ENCODE results near the gene HELZ. TPM values are rescaled to one million over a fixed set of nuclear protein-coding genes. Genes with fewer than 3 reads are reported as not detected.
A peak's percentile ranks its signal among the peaks of the same experiment; 100 is the strongest.

The HELZ gene
- total and polyA plus RNA-seq, 4 donors: 14.6 to 71.6 (median 33.9) TPM

DNA sequence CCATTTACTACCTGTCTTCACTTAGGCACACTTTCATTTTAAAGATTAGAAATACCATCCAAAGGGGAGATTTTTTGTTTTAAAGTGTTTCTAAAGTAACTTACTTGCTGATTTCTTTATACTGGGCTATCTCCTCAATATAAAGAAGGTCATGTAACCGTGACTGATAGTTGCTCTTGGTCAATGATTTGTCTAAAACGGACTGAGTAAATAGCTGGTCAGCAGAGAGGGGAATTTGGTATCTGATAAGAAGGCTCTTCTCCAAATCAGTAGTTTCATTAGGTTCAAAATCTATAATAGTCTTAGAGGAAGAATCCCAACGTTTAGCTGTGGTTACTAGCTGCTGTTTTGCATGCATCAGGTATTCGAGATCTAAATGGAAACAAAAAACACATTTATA is 66.4 kb downstream of the HELZ start:
- Histone ChIP-seq H3K27ac (ENCODE audit: low read depth, low read length) (no peak overlapping the region), H3K27me3 (ENCODE audit: control insufficient read depth, insufficient read depth, low read length) (no peaks in the 10 kb centered on the region), H3K9me3 (ENCODE audit: control insufficient read depth, insufficient read depth, low read length) (no peaks in the 10 kb centered on the region), H3K36me3 (ENCODE audit: control insufficient read depth, insufficient read depth, low read length) (peaks cover 7% of the 10 kb centered on the region), H3K4me1 (ENCODE audit: control insufficient read depth, insufficient read depth, low read length) (no peaks in the 10 kb centered on the region), H3K4me3 (ENCODE audit: low read depth, low read length) (no peak overlapping the region)
- DNase-seq (ENCODE audit: low read depth in 4 of 6, low spot score in 6 of 6): no peak
- no CpG with 5 or more reads among the region's 4 CpGs for WGBS (ENCODE audit: insufficient coverage)

DNA sequence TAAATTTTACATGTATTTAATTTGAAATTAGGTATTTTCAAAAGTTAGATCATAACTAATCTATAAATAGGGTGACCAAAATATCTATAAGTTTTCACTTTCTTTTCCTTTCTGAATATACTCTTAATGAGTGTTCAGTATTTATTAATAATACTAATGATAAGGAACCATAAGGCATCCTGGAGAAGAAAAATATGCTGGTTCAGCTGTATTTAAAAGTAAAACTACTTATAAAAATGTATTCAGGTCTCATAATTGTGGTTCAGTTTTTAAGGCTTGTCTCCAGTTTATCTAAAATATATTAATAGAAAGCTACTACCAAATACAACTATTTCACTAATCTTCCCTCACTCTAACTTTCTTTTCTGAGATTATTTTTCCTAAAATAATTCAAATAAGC is 67.3 kb downstream of the HELZ start:
- Histone ChIP-seq H3K36me3 (ENCODE audit: control insufficient read depth, insufficient read depth, low read length) (peaks cover 7% of the 10 kb centered on the region), H3K27me3 (ENCODE audit: control insufficient read depth, insufficient read depth, low read length) (no peaks in the 10 kb centered on the region)

DNA sequence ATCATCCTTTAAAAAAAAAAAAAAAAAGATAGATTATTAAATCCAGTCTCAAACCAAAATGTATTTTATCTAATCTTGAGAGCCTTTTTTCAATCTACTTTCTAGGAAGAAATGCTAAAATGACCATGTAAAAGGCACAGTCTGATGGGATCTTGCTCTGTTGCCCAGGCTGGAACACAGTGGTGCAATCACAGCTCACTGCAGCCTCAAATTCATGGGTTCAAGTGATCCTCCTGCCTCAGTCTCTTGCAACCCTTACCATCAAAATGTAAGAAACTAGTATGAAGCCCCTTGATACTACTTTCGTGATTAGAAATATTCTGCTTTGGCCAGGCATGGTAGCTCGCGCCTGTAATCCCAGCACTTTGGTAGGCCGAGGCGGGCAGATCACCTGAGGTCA is 70.8 kb downstream of the HELZ start:
- Histone ChIP-seq H3K4me1 (ENCODE audit: control insufficient read depth, insufficient read depth, low read length) (no peaks in the 10 kb centered on the region), H3K9me3 (ENCODE audit: control insufficient read depth, insufficient read depth, low read length) (no peaks in the 10 kb centered on the region), H3K27ac (ENCODE audit: low read depth, low read length) (no peak overlapping the region), H3K27me3 (ENCODE audit: control insufficient read depth, insufficient read depth, low read length) (no peaks in the 10 kb centered on the region), H3K4me3 (ENCODE audit: low read depth, low read length) (no peak overlapping the region), H3K36me3 (ENCODE audit: control insufficient read depth, insufficient read depth, low read length) (peaks cover 9% of the 10 kb centered on the region)
- no peak for DNase-seq (ENCODE audit: low read depth in 4 of 6, low spot score in 6 of 6)
- 94% methylated on average over 5 of the region's 5 CpGs for WGBS (ENCODE audit: insufficient coverage)

More for the DNA sequence above, 67.3 kb downstream of the HELZ start:
- H3K9me3 ChIP-seq (ENCODE audit: control insufficient read depth, insufficient read depth, low read length): no peaks in the 10 kb centered on the region
- DNase-seq (ENCODE audit: low read depth in 4 of 6, low spot score in 6 of 6): no peak
- no peak overlapping the region for H3K27ac ChIP-seq (ENCODE audit: low read depth, low read length)
- H3K4me1 ChIP-seq (ENCODE audit: control insufficient read depth, insufficient read depth, low read length): no peaks in the 10 kb centered on the region
- no peak overlapping the region for H3K4me3 ChIP-seq (ENCODE audit: low read depth, low read length)

DNA sequence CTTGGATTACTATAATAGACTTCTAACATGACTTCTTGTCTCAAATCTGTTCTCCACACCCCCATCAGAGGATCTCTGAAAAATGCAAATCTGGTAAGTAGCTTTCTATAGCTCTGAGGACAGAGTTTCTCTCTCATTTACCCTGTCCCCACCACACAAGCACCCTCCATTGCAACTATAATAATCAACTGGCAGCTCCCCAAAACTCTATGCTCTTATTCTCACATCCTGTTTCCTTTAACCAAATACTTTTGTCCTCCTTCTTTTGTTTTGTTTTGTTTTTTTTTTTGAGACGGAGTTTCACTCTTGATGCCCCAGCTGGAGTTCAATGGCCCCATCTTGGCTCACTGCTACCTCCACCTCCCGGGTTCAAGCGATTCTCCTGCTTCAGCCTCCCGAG is 73.4 kb downstream of the HELZ start:
- Histone ChIP-seq H3K27me3 (ENCODE audit: control insufficient read depth, insufficient read depth, low read length) (no peaks in the 10 kb centered on the region), H3K36me3 (ENCODE audit: control insufficient read depth, insufficient read depth, low read length) (peaks cover 9% of the 10 kb centered on the region), H3K27ac (ENCODE audit: low read depth, low read length) (no peak overlapping the region), H3K9me3 (ENCODE audit: control insufficient read depth, insufficient read depth, low read length) (no peaks in the 10 kb centered on the region), H3K4me3 (ENCODE audit: low read depth, low read length) (no peak overlapping the region), H3K4me1 (ENCODE audit: control insufficient read depth, insufficient read depth, low read length) (no peaks in the 10 kb centered on the region)
- DNase-seq (ENCODE audit: low read depth in 4 of 6, low spot score in 6 of 6): no peak
- no CpG with 5 or more reads among the region's 4 CpGs for WGBS (ENCODE audit: insufficient coverage)

DNA sequence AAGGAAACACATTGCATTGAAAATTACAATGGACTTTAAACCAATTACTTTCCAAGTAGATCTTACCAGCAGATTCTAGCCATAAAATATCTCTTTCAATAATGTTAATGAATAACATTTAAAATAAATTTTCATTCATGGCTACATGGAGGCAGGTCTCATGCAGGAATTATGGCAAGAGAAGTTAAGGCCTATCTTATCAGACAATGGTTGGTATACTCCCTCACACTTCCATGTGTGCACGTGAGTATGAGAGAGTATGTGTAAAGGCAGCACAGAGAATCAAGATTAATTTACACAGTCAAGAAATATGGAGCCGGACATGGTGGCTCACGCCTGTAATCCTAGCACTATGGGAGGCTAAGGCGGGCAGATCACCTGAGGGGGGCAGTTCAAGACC is 76.5 kb downstream of the HELZ start:
- Histone ChIP-seq H3K36me3 (ENCODE audit: control insufficient read depth, insufficient read depth, low read length) (peaks cover 3% of the 10 kb centered on the region), H3K4me3 (ENCODE audit: low read depth, low read length) (no peak overlapping the region), H3K9me3 (ENCODE audit: control insufficient read depth, insufficient read depth, low read length) (no peaks in the 10 kb centered on the region), H3K27me3 (ENCODE audit: control insufficient read depth, insufficient read depth, low read length) (no peaks in the 10 kb centered on the region), H3K4me1 (ENCODE audit: control insufficient read depth, insufficient read depth, low read length) (no peaks in the 10 kb centered on the region), H3K27ac (ENCODE audit: low read depth, low read length) (no peak overlapping the region)
- no peak for DNase-seq (ENCODE audit: low read depth in 4 of 6, low spot score in 6 of 6)
- WGBS (ENCODE audit: insufficient coverage): no CpG with 5 or more reads among the region's 4 CpGs

DNA sequence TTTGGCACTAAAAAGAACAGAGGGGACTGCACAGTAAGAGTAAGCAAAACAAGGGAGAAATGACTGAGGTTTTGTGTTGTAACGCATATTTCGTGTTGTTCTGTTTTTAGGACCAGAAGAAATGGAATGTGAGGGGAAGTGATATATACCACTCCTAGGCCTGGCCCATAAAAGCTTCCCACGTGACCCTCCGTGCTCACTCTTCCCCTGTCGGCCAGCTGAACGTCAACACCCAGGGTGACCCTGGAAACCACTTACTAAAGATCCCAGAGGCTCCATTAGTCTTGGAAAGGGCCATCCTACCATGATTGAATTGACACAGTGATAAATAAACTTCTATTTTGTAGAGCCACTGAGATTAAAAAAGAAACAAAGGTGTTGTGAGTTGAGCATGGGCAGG is 79.8 kb downstream of the HELZ start:
- H3K9me3 ChIP-seq (ENCODE audit: control insufficient read depth, insufficient read depth, low read length): no peaks in the 10 kb centered on the region
- 49% methylated on average over 4 of the region's 6 CpGs for WGBS (ENCODE audit: insufficient coverage)
- H3K4me1 ChIP-seq (ENCODE audit: control insufficient read depth, insufficient read depth, low read length): no peaks in the 10 kb centered on the region
- no peak overlapping the region for H3K4me3 ChIP-seq (ENCODE audit: low read depth, low read length)
- peak in 1 of 6 donors; percentile 10 for DNase-seq (ENCODE audit: low read depth in 4 of 6, low spot score in 6 of 6)
- H3K27ac ChIP-seq (ENCODE audit: low read depth, low read length): peak overlapping the region; percentile 25
- H3K27me3 ChIP-seq (ENCODE audit: control insufficient read depth, insufficient read depth, low read length): no peaks in the 10 kb centered on the region
- H3K36me3 ChIP-seq (ENCODE audit: control insufficient read depth, insufficient read depth, low read length): no peaks in the 10 kb centered on the region

DNA sequence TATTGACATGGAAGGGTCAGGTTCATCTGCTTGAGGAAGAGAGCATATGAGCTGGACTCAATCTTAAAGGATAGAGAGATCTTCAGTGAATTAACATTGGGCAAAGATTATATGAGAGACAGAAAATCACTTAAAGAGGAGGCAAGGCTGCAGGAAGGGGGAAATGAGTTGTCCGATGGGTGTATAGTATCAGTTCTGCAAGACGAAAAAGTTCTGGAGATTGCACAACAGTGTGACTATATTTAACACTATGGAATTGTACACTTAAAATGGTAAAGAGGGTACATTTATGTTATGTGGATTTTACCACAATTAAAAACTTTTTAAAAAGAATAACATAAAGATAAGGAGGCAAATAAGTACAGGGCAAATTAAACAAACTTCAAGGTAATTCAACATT is 80.7 kb downstream of the HELZ start:
- H3K9me3 ChIP-seq (ENCODE audit: control insufficient read depth, insufficient read depth, low read length): no peaks in the 10 kb centered on the region
- H3K27ac ChIP-seq (ENCODE audit: low read depth, low read length): no peak overlapping the region
- no peaks in the 10 kb centered on the region for H3K4me1 ChIP-seq (ENCODE audit: control insufficient read depth, insufficient read depth, low read length)
- WGBS (ENCODE audit: insufficient coverage): no CpG with 5 or more reads among the region's 2 CpGs
- H3K36me3 ChIP-seq (ENCODE audit: control insufficient read depth, insufficient read depth, low read length): no peaks in the 10 kb centered on the region
- no peaks in the 10 kb centered on the region for H3K27me3 ChIP-seq (ENCODE audit: control insufficient read depth, insufficient read depth, low read length)
- no peak for DNase-seq (ENCODE audit: low read depth in 4 of 6, low spot score in 6 of 6)
- no peak overlapping the region for H3K4me3 ChIP-seq (ENCODE audit: low read depth, low read length)

DNA sequence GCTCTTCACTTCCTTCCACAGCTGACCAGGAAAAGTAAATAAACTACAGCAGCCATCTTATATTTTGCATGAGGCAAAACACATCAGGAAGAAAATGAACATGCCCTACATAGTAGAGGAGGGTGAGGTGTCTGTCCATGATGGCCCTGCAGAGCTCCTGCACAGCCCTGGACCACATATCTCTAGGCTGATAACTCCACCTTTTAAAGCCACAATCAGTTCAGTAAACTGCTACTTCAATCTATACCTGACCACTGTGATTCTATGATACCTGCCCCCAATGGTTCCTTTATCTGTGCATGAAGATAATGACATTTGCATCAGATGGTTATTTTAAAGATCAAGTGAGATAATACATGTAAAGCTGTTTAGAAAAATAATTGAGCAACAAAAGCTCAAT is 82.2 kb downstream of the HELZ start:
- no peaks in the 10 kb centered on the region for H3K36me3 ChIP-seq (ENCODE audit: control insufficient read depth, insufficient read depth, low read length)
- H3K9me3 ChIP-seq (ENCODE audit: control insufficient read depth, insufficient read depth, low read length): no peaks in the 10 kb centered on the region
- no peaks in the 10 kb centered on the region for H3K27me3 ChIP-seq (ENCODE audit: control insufficient read depth, insufficient read depth, low read length)
- H3K4me1 ChIP-seq (ENCODE audit: control insufficient read depth, insufficient read depth, low read length): no peaks in the 10 kb centered on the region
- no peak overlapping the region for H3K4me3 ChIP-seq (ENCODE audit: low read depth, low read length)
- H3K27ac ChIP-seq (ENCODE audit: low read depth, low read length): no peak overlapping the region
- DNase-seq (ENCODE audit: low read depth in 4 of 6, low spot score in 6 of 6): no peak

DNA sequence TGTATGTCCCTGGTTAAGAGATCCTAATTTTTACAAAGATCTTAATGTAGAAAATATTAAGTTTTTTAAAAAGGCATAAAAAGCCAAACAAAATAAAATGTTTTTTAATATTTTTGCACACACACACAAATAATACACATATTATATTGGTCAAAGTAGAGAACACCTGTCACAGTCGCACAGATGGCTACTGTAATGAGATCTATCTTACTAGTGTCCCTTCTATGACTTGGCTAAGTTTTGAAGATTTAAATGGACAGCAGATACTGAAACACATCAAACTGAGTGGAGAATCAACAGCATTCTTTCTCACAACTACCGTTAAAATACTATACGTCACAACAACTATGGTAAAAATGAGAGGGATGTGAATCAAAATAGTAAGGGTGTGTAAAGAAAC is 83.4 kb downstream of the HELZ start:
- H3K36me3 ChIP-seq (ENCODE audit: control insufficient read depth, insufficient read depth, low read length): peaks cover 3% of the 10 kb centered on the region
- no peaks in the 10 kb centered on the region for H3K4me1 ChIP-seq (ENCODE audit: control insufficient read depth, insufficient read depth, low read length)
- H3K27me3 ChIP-seq (ENCODE audit: control insufficient read depth, insufficient read depth, low read length): no peaks in the 10 kb centered on the region
- no peaks in the 10 kb centered on the region for H3K9me3 ChIP-seq (ENCODE audit: control insufficient read depth, insufficient read depth, low read length)
- no peak overlapping the region for H3K4me3 ChIP-seq (ENCODE audit: low read depth, low read length)
- H3K27ac ChIP-seq (ENCODE audit: low read depth, low read length): no peak overlapping the region
- DNase-seq (ENCODE audit: low read depth in 4 of 6, low spot score in 6 of 6): no peak
- no CpG with 5 or more reads among the region's 3 CpGs for WGBS (ENCODE audit: insufficient coverage)

DNA sequence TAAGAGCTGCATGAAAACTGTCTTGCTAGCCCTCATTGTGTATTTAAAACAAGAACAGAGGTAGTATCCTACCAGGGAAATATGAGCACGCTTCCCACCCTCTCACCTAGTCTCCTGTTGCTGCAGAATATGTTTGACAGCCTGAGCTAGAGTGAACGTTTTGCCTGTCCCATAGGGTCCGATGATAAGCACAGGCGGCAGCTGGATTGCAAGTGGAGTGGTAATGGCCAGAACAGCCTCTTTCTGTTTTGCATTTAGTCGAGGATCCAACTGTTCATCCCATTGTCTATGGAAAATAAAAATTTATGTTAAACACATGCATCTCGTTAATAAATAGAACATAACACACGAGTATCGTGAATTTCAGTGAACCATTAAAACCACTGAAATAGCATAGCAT is 84.2 kb downstream of the HELZ start:
- no peak for DNase-seq (ENCODE audit: low read depth in 4 of 6, low spot score in 6 of 6)
- Histone ChIP-seq H3K27me3 (ENCODE audit: control insufficient read depth, insufficient read depth, low read length) (no peaks in the 10 kb centered on the region), H3K36me3 (ENCODE audit: control insufficient read depth, insufficient read depth, low read length) (peaks cover 3% of the 10 kb centered on the region), H3K27ac (ENCODE audit: low read depth, low read length) (no peak overlapping the region), H3K9me3 (ENCODE audit: control insufficient read depth, insufficient read depth, low read length) (no peaks in the 10 kb centered on the region), H3K4me1 (ENCODE audit: control insufficient read depth, insufficient read depth, low read length) (no peaks in the 10 kb centered on the region), H3K4me3 (ENCODE audit: low read depth, low read length) (no peak overlapping the region)
- 100% methylated on average over 2 of the region's 8 CpGs for WGBS (ENCODE audit: insufficient coverage)
